Neural cell (in vitro differentiated cells): ENCODE measurements around the gene C9orf72.

Experiments used
- CTCF ChIP-seq: fragments of 450-650 bp; IDR thresholded peaks from 2 replicates; pipeline ENCODE4 v1.5.1; 2014; ENCODE audit warnings: antibody characterized with exemption, mild to moderate bottlenecking, moderate library complexity; ENCODE audit not compliant: poor library complexity, severe bottlenecking
- EP300 ChIP-seq: fragments of 450-650 bp; conservative IDR thresholded peaks from 2 replicates; pipeline ENCODE4 v1.6.1; 2014; ENCODE audit warnings: antibody characterized with exemption, mild to moderate bottlenecking, moderate library complexity; ENCODE audit not compliant: poor library complexity, severe bottlenecking
- EZH2 ChIP-seq: fragments of 200-600, 300-800 bp; shearing (Covaris generic), sonication (generic); IDR thresholded peaks from 2 replicates; pipeline ENCODE4 v1.6.1; 2014; ENCODE audit warnings: antibody characterized with exemption, low read length, borderline replicate concordance, mild to moderate bottlenecking; ENCODE audit not compliant: insufficient read depth, poor library complexity, severe bottlenecking
- MXI1 ChIP-seq: fragments of 450-650 bp; conservative IDR thresholded peaks from 2 replicates; pipeline ENCODE4 v1.6.1; 2014; ENCODE audit warnings: antibody characterized with exemption, mild to moderate bottlenecking; ENCODE audit not compliant: poor library complexity, severe bottlenecking
- POLR2AphosphoS5 ChIP-seq: IDR thresholded peaks from 2 replicates; pipeline ENCODE4 v1.6.1; 2012
- RAD21 ChIP-seq: fragments of 450-650 bp; conservative IDR thresholded peaks from 2 replicates; pipeline ENCODE4 v1.6.1; 2014; ENCODE audit warnings: antibody characterized with exemption, mild to moderate bottlenecking, moderate library complexity

GRCh38 chr9:27499451-27499850 is 73.8 kb downstream of the C9orf72 start:
- no peak for TF ChIP-seq CTCF
- no peak for TF ChIP-seq POLR2AphosphoS5
- TF ChIP-seq EP300: no peak
- TF ChIP-seq EZH2: no peak
- TF ChIP-seq RAD21: no peak
- TF ChIP-seq MXI1: no peak
